ENCODE measurements around the gene IP6K2.

DNA sequence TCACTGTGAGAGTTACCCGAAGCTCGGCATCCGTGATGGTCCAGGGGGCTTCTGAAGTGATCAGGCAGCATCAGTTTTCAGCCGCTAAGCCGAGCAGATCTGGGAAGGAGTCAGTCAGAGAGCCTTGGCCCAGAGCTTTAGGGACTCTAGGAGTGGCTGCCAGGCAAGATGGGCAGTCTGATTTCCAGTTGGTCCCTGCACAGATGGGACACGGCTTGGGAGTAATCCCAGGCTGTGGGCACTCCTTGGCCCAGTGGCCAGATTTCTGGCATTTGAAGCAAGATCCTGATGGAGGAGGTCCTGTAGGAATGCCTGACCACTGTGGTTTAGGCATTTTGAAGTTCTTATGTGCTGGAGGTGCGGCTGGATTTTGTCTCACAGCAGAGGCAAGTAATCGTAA lies 10.5 kb upstream of the IP6K2 start:
- TF ChIP-seq, protein P1, sequence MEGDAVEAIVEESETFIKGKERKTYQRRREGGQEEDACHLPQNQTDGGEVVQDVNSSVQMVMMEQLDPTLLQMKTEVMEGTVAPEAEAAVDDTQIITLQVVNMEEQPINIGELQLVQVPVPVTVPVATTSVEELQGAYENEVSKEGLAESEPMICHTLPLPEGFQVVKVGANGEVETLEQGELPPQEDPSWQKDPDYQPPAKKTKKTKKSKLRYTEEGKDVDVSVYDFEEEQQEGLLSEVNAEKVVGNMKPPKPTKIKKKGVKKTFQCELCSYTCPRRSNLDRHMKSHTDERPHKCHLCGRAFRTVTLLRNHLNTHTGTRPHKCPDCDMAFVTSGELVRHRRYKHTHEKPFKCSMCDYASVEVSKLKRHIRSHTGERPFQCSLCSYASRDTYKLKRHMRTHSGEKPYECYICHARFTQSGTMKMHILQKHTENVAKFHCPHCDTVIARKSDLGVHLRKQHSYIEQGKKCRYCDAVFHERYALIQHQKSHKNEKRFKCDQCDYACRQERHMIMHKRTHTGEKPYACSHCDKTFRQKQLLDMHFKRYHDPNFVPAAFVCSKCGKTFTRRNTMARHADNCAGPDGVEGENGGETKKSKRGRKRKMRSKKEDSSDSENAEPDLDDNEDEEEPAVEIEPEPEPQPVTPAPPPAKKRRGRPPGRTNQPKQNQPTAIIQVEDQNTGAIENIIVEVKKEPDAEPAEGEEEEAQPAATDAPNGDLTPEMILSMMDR (conservative IDR thresholded peaks at IDR 0.05; ENCODE audit: low read depth in 2 of 2), result no peak
- TF ChIP-seq JUNB (IDR thresholded peaks at IDR 0.05; ENCODE audit: unreplicated experiment), result no peak
- TF ChIP-seq POLR2AphosphoS5 (IDR thresholded peaks at IDR 0.05; ENCODE audit: low read depth), result no peak
- TF ChIP-seq EZH2phosphoT487 (IDR thresholded peaks at IDR 0.05; ENCODE audit: unreplicated experiment), result no peak
- no peak for TF ChIP-seq ZNF331 (CRISPR knock-in tag; IDR thresholded peaks at IDR 0.05; ENCODE audit: low read depth)
- TF ChIP-seq, protein P2, sequence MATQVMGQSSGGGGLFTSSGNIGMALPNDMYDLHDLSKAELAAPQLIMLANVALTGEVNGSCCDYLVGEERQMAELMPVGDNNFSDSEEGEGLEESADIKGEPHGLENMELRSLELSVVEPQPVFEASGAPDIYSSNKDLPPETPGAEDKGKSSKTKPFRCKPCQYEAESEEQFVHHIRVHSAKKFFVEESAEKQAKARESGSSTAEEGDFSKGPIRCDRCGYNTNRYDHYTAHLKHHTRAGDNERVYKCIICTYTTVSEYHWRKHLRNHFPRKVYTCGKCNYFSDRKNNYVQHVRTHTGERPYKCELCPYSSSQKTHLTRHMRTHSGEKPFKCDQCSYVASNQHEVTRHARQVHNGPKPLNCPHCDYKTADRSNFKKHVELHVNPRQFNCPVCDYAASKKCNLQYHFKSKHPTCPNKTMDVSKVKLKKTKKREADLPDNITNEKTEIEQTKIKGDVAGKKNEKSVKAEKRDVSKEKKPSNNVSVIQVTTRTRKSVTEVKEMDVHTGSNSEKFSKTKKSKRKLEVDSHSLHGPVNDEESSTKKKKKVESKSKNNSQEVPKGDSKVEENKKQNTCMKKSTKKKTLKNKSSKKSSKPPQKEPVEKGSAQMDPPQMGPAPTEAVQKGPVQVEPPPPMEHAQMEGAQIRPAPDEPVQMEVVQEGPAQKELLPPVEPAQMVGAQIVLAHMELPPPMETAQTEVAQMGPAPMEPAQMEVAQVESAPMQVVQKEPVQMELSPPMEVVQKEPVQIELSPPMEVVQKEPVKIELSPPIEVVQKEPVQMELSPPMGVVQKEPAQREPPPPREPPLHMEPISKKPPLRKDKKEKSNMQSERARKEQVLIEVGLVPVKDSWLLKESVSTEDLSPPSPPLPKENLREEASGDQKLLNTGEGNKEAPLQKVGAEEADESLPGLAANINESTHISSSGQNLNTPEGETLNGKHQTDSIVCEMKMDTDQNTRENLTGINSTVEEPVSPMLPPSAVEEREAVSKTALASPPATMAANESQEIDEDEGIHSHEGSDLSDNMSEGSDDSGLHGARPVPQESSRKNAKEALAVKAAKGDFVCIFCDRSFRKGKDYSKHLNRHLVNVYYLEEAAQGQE (IDR thresholded peaks at IDR 0.05; ENCODE audit: unreplicated experiment), result no peak
- TF ChIP-seq EZH2 (IDR thresholded peaks at IDR 0.05; ENCODE audit: low read depth, unreplicated experiment), result no peak

Data from GM23338 (cell line).